ENCODE results near the gene PTPN2. TPM values are rescaled to one million over a fixed set of nuclear protein-coding genes. Genes with fewer than 3 reads are reported as not detected.

PTPN2 gene
- polyA plus RNA-seq, 1 donor from 2014 or later = 45.7 TPM

DNA sequence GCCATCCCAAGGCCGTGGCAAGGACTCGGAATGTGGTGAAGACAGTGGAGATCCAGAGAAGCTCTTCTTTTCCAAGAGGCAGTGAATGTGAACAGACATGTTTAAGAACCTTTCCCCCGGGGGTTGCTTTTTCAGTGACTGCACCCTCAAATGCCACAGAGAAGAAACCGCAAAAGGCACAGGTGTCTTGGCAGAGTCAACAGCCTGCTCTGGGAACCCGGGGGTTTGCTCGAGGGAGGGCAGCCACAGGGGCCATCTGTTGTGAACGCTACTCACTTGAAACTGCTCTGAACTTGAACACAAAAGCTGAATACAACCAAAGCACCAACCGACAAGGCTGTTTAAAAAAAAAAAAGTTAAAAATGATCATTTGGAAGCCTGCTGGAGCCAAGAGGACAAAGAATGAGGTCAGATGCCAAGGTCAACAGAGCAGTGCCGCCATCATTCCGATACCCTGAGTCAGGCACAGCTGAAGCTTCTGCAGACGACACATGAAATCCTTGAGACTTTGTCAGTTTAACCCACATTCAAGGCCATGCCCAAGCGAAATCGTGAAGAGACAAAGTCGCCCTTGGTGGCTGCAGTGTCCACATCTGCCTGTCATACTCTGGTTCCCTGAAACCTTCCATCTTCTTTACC, 133.8 kb downstream of the PTPN2 start:
- no peaks in the 10 kb centered on the region for H3F3A ChIP-seq (ENCODE audit: insufficient read depth, low read length, poor library complexity, severe bottlenecking)
- H3K4me2 ChIP-seq (ENCODE audit: low read length) = no peak overlapping the region
- H3K4me3 ChIP-seq (ENCODE audit: low read length) = no peak overlapping the region
- no peaks in the 10 kb centered on the region for H4K20me1 ChIP-seq (ENCODE audit: insufficient read depth)
- no peaks in the 10 kb centered on the region for H3K9me2 ChIP-seq (ENCODE audit: insufficient read depth, low read length)
- no peak overlapping the region for H2AFZ ChIP-seq (ENCODE audit: low read depth, low read length)
- H3K27me3 ChIP-seq (ENCODE audit: insufficient read depth, low read depth, low read length) = no peaks in the 10 kb centered on the region
- no peak overlapping the region for H3K9ac ChIP-seq (ENCODE audit: low read length)
- H3K79me2 ChIP-seq (replicated peaks; ENCODE audit: insufficient read depth, low read length) = no peaks in the 10 kb centered on the region
- TF ChIP-seq, protein P1, sequence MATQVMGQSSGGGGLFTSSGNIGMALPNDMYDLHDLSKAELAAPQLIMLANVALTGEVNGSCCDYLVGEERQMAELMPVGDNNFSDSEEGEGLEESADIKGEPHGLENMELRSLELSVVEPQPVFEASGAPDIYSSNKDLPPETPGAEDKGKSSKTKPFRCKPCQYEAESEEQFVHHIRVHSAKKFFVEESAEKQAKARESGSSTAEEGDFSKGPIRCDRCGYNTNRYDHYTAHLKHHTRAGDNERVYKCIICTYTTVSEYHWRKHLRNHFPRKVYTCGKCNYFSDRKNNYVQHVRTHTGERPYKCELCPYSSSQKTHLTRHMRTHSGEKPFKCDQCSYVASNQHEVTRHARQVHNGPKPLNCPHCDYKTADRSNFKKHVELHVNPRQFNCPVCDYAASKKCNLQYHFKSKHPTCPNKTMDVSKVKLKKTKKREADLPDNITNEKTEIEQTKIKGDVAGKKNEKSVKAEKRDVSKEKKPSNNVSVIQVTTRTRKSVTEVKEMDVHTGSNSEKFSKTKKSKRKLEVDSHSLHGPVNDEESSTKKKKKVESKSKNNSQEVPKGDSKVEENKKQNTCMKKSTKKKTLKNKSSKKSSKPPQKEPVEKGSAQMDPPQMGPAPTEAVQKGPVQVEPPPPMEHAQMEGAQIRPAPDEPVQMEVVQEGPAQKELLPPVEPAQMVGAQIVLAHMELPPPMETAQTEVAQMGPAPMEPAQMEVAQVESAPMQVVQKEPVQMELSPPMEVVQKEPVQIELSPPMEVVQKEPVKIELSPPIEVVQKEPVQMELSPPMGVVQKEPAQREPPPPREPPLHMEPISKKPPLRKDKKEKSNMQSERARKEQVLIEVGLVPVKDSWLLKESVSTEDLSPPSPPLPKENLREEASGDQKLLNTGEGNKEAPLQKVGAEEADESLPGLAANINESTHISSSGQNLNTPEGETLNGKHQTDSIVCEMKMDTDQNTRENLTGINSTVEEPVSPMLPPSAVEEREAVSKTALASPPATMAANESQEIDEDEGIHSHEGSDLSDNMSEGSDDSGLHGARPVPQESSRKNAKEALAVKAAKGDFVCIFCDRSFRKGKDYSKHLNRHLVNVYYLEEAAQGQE (IDR thresholded peaks at IDR 0.05; ENCODE audit: borderline replicate concordance) = no peak
- TF ChIP-seq MXI1 (conservative IDR thresholded peaks at IDR 0.05; ENCODE audit: poor library complexity, severe bottlenecking) = no peak
- no peak for TF ChIP-seq TAF1 (IDR thresholded peaks at IDR 0.05; ENCODE audit: low read depth)
- no peak for TF ChIP-seq RAD21 (conservative IDR thresholded peaks at IDR 0.05)
- TF ChIP-seq SMC3 (conservative IDR thresholded peaks at IDR 0.05; ENCODE audit: poor library complexity) = no peak
- TF ChIP-seq POLR2AphosphoS5 (IDR thresholded peaks at IDR 0.05) = no peak
- no peak for TF ChIP-seq EZH2 (IDR thresholded peaks at IDR 0.05; ENCODE audit: borderline replicate concordance, insufficient read depth, low read length, poor library complexity, severe bottlenecking)
- TF ChIP-seq, protein P2, sequence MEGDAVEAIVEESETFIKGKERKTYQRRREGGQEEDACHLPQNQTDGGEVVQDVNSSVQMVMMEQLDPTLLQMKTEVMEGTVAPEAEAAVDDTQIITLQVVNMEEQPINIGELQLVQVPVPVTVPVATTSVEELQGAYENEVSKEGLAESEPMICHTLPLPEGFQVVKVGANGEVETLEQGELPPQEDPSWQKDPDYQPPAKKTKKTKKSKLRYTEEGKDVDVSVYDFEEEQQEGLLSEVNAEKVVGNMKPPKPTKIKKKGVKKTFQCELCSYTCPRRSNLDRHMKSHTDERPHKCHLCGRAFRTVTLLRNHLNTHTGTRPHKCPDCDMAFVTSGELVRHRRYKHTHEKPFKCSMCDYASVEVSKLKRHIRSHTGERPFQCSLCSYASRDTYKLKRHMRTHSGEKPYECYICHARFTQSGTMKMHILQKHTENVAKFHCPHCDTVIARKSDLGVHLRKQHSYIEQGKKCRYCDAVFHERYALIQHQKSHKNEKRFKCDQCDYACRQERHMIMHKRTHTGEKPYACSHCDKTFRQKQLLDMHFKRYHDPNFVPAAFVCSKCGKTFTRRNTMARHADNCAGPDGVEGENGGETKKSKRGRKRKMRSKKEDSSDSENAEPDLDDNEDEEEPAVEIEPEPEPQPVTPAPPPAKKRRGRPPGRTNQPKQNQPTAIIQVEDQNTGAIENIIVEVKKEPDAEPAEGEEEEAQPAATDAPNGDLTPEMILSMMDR (IDR thresholded peaks at IDR 0.05; ENCODE audit: poor library complexity, severe bottlenecking) = no peak
- TF ChIP-seq EP300 (conservative IDR thresholded peaks at IDR 0.05; ENCODE audit: poor library complexity, severe bottlenecking) = no peak
- H3K9me3 ChIP-seq (ENCODE audit: low read length) = no peaks in the 10 kb centered on the region
- no peaks in the 10 kb centered on the region for H3K36me3 ChIP-seq (ENCODE audit: insufficient read depth, low read length)
- H3K27ac ChIP-seq (ENCODE audit: low read length) = no peak overlapping the region

DNA sequence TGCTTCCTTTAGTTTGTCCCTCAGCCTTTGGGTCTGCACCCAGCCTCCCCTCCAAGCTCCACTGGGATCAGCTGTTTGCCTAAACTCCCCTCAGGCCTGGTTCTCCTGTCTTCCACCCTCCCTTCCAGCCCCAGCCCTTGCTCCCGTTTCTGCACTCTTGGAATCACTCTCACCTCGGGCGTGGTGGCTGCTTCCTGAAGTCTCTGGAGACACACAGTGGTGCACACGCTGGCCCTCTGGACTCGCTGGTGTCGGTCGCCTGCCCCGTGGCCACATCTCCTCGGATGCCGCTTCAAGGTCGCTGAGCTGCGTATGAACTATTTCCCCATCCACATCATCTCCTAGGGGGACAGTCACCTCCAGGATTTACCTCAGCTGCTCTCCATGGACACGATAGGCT, 134.9 kb downstream of the PTPN2 start:
- Histone ChIP-seq H3K4me2 (ENCODE audit: low read length) (no peak overlapping the region), H3K4me3 (ENCODE audit: low read length) (no peak overlapping the region), H3F3A (ENCODE audit: insufficient read depth, low read length, poor library complexity, severe bottlenecking) (no peaks in the 10 kb centered on the region), H3K27me3 (ENCODE audit: insufficient read depth, low read depth, low read length) (no peaks in the 10 kb centered on the region), H3K9ac (ENCODE audit: low read length) (no peak overlapping the region), H2AFZ (ENCODE audit: low read depth, low read length) (no peak overlapping the region), H3K36me3 (ENCODE audit: insufficient read depth, low read length) (no peaks in the 10 kb centered on the region), H4K20me1 (ENCODE audit: insufficient read depth) (no peaks in the 10 kb centered on the region), H3K9me3 (ENCODE audit: low read length) (no peaks in the 10 kb centered on the region), H3K27ac (ENCODE audit: low read length) (no peak overlapping the region), H3K9me2 (ENCODE audit: insufficient read depth, low read length) (no peaks in the 10 kb centered on the region), H3K79me2 (replicated peaks; ENCODE audit: insufficient read depth, low read length) (no peaks in the 10 kb centered on the region)
- TF ChIP-seq MXI1 (conservative IDR thresholded peaks at IDR 0.05; ENCODE audit: poor library complexity, severe bottlenecking) (no peak), RAD21 (conservative IDR thresholded peaks at IDR 0.05) (no peak), TAF1 (IDR thresholded peaks at IDR 0.05; ENCODE audit: low read depth) (no peak), EZH2 (IDR thresholded peaks at IDR 0.05; ENCODE audit: borderline replicate concordance, insufficient read depth, low read length, poor library complexity, severe bottlenecking) (no peak), EP300 (conservative IDR thresholded peaks at IDR 0.05; ENCODE audit: poor library complexity, severe bottlenecking) (no peak), SMC3 (conservative IDR thresholded peaks at IDR 0.05; ENCODE audit: poor library complexity) (no peak), POLR2AphosphoS5 (IDR thresholded peaks at IDR 0.05) (no peak)
- TF ChIP-seq, protein P2 (IDR thresholded peaks at IDR 0.05; ENCODE audit: poor library complexity, severe bottlenecking) = no peak
- TF ChIP-seq, protein P1 (IDR thresholded peaks at IDR 0.05; ENCODE audit: borderline replicate concordance) = no peak

All from neural cell (in vitro differentiated cells).